MM.1S (cell line): ENCODE measurements around the gene AKAP6.

Experiments used
- EZH2 ChIP-seq: fragments of 300-600 bp; sonication (generic); optimal IDR thresholded peaks from 2 replicates; pipeline ENCODE3; 2017; ENCODE audit warnings: low read depth, mild to moderate bottlenecking, antibody characterized with exemption, low read length, mixed read lengths
- EZH2phosphoT487 ChIP-seq: fragments of 300-600 bp; sonication (generic); IDR thresholded peaks from 2 replicates; pipeline ENCODE4 v1.6.1; 2018; ENCODE audit warnings: antibody characterized with exemption, low read length
- TF ChIP-seq, protein P1 (sequence below): fragments of 300-600 bp; sonication (generic); IDR thresholded peaks from 2 replicates; pipeline ENCODE4 v1.5.1; 2016; ENCODE audit warnings: antibody characterized with exemption, low read length, mixed read lengths

GRCh38 chr14:32757568-32757967 is 428.5 kb downstream of the AKAP6 start:
- TF ChIP-seq, protein P1, sequence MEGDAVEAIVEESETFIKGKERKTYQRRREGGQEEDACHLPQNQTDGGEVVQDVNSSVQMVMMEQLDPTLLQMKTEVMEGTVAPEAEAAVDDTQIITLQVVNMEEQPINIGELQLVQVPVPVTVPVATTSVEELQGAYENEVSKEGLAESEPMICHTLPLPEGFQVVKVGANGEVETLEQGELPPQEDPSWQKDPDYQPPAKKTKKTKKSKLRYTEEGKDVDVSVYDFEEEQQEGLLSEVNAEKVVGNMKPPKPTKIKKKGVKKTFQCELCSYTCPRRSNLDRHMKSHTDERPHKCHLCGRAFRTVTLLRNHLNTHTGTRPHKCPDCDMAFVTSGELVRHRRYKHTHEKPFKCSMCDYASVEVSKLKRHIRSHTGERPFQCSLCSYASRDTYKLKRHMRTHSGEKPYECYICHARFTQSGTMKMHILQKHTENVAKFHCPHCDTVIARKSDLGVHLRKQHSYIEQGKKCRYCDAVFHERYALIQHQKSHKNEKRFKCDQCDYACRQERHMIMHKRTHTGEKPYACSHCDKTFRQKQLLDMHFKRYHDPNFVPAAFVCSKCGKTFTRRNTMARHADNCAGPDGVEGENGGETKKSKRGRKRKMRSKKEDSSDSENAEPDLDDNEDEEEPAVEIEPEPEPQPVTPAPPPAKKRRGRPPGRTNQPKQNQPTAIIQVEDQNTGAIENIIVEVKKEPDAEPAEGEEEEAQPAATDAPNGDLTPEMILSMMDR = no peak
- TF ChIP-seq EZH2phosphoT487 (no peak), EZH2 (no peak)
